ENCODE results near the gene VENTX.

The VENTX gene, protein sequence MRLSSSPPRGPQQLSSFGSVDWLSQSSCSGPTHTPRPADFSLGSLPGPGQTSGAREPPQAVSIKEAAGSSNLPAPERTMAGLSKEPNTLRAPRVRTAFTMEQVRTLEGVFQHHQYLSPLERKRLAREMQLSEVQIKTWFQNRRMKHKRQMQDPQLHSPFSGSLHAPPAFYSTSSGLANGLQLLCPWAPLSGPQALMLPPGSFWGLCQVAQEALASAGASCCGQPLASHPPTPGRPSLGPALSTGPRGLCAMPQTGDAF

DNA sequence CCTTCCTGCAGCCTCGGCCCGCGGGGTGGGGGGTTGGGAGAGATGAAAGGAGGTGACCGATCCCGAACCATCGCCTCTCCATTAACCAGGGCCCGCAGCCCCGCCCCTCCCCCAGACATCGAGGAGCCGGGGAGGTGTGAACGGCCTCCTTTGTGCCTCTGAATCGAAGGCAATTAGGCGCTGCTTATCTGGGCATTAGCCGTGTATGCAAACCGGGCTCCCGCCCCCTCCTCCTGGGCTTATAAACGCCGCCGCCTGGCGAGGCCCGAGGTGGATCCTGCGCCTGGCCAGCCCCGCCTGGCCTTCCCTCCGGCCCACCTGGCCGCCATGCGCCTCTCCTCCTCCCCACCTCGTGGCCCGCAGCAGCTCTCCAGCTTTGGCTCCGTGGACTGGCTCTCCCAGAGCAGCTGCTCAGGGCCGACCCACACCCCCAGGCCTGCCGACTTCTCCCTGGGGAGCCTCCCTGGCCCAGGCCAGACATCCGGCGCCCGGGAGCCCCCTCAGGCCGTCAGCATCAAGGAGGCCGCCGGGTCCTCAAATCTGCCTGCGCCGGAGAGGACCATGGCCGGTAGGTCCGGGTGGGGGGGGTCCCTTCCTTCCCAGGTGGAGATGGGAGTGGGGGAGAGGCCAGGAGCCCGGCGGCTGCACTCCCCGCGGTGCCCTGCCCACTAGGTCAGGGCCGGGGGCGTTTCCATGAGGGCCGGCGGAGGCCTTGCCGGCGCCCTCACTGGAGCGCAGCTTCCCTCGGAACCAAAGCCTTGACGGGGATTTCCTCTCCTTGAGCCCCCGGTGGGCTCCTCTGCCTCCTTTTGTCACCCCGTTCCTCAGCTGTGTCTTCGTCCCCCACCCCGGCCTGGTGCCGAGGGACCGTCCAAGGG is at the start of gene VENTX:
VENTX (plus strand) TSS at position 268 of the 878 bp plus-strand sequence; CDS start at position 328, 60 bp downstream.
- no peak for DNase-seq

DNA sequence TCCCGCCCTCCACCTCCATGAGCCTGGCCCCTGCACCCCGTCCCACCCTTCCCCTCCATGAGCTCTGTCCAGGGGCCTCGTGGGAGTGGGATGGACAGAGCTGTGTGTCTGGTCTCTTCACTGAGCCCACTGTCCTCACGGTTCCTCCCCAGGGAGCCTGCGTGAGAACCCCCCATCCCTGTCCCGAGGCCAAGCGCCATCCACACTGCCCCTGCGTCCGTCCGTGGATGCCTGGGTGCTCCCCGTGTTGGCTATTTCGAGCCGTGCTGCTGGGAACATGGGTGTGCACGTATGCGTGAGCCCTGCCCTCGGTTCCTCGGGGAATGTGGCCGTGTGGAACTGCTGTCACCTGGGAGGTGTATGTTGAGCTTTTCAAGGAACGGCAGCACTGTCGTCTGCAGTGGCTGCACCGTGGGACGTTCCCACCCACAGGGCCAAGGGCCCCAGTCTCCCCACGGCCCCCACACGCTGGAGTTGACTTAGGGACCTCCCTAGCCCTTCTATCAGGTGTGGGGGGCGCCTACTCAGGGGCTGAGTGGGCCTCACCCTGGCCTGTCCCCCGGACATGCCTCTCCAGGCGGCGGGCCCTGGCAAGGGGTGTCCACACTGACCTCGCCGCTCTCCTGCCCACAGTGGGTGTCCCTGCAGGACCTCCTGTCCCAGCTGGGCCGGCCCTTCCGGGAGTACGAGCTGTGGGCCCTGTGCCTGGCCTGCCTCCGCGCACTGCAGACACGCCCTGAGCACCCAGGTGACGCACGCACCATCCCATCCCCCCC is 49.6 kb upstream of the VENTX start:
- no peak for DNase-seq

DNA sequence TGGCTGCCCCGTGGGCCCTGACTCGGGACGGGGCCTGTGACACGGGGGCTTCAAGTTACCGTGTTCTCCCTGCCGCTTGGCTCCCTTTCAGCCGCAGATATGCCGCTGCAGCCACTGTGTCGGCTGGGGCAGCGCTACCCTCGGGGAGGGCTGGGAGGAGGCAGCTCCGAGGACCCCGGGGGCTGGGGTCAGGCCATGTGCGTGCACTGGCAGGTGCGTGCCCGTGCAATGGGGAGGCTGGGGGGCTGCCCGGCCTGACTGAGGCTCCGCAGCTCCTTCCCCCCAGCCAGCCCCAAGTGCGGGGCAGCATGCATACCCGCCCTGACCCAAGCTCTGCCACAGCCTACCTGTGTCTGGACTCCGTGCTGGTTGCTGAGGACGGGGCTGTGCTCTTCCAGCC is 48.4 kb upstream of the VENTX start:
- DNase-seq, result no peak

DNA sequence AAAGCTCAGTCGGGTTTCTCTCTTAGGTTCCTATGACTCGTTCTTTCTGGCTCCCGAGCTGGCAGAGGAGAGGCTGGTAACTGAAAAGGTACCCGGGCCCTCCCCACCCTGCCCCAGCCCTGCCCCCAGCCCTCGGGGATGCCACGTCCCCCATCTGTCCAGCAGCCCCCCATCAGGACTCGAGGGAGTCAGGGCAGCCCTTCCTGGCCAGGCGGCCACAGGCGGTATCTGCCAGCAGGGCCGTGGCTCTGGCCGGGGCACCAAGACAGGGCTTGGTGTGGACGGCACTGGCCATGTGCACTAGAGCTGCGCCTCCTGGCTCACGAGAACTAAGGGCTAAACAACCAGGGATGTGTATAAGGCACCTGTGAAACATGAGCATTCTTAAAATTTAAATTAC is 47.9 kb upstream of the VENTX start:
- DNase-seq, result no peak

DNA sequence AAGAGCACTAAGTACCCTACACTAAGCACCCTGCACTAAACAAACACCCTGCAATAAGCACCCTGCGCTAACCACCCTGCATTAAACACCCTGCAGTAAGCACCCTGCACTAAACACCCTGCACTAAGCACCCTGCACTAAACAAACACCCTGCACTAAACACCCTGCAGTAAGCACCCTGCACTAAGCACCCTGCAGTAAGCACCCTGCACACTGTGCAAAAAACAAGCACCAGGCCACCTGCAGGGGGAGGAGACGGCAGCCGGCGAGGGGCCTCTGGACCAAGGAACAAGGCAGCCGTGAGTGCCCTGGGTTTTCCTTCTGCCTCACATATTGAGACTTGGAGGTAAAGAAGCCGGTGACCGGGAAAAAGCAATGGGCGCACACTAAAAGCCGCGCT is 47.4 kb upstream of the VENTX start:
- DNase-seq, result no peak

DNA sequence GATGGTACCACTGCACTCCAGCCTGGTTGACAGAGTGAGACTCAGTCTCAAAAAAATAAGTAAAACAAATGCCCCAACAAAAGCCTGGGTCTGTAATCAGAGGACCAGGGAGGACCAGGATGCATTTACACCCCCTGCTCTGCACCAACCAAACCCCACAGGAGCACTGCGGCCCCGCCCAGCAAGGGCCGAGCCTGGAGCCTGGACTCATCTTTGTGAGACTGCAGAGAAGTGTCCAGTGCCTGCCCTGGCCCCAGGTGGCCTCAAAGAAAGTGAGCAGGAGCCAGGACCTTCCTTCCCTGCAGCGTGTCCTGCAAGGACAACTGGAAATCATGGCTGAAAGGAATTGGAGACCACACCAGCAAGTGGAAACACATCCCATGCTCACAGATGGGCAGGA is 46.0 kb upstream of the VENTX start:
- no peak for DNase-seq

DNA sequence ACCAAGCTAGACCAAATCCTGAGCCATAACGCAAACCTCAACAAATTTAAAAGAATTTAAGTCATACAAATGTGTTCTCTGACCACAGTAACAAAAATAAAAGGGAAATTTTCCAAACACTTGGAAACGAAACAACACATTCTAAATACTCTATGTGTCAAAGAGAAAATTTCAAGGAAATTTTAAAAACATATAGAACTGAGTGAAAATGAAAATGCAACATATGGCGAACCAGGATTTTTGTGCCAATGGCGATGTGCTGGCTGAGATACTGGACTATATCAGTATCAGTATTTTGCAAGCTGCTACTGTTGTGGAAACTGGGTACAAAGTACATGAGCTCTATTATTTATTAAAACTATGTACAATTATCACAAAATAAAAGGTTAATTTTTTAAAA is 43.5 kb upstream of the VENTX start:
- no peak for DNase-seq

DNA sequence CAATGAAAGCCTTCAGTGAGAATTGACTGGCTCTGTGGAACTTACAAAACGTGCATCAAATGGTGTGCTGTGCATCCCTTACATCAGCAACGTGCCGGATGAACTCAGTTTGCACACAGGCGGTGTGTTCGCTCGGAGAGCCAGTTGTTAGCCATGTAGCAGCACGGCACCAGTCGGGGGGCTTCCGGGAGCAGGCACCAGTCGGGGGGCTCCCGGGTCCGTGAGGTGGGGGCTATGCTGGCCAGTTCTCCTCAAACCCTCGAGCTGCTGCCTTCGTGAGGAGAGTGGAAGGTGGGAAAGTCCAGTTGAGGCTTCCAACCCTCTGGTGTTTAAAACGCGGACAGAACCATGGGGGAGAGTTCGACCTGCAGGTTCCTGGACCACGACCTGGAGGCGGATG is 42.6 kb upstream of the VENTX start:
- DNase-seq, result no peak

DNA sequence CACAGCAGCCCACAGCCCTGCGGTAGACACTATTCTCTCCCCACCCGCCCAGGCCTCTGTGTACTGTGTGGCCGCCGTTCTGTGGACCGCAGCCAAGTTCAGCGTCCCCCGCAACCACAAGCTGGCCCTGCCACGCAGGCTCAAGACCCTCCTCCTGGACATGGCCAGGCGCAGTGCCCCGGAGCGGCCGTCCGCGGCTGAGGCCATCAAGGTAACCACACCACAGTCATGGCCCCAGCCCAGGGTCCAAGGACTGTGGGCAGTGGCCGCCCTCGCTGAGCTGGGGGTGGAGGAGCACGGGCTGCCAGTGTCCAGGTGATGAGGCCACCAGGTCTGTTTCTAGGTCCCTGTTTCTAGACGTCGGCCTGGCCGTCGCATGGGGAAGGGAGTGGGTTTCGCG is 42.0 kb upstream of the VENTX start:
- no peak for DNase-seq

DNA sequence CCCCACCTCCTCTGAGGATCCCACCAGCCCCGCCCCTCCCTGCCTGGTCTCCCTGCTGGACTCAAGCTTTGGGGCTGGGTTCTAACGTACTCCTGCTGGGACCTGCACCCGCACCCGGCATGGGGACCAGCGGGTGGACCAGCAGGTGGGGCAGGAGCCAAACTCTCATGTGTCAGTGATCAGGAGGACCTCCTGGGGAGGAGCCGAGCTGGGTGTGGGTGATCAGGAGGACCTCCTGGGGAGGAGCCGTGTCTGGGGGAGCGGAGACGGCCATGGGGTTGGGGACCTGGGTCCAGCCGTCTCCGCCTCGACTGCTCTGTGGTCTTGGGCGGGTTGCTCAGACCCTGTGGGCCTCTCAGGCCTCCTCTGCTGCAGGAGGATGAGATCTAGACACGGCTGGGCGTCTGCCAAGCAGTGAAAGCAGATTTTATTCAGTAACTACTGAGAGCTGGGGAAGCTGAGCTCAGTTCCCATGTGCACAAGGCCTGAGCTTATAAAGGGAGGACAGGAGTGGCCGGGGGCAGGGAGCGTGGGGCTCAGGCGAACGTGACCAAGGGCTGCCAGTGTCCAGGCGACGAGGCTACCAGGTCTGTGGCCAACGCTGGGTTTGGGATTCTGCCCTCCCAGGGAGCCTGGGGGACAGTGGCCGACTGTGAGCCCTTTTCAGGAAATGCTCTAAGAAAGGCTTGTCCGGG is 41.3 kb upstream of the VENTX start:
- no peak for DNase-seq

DNA sequence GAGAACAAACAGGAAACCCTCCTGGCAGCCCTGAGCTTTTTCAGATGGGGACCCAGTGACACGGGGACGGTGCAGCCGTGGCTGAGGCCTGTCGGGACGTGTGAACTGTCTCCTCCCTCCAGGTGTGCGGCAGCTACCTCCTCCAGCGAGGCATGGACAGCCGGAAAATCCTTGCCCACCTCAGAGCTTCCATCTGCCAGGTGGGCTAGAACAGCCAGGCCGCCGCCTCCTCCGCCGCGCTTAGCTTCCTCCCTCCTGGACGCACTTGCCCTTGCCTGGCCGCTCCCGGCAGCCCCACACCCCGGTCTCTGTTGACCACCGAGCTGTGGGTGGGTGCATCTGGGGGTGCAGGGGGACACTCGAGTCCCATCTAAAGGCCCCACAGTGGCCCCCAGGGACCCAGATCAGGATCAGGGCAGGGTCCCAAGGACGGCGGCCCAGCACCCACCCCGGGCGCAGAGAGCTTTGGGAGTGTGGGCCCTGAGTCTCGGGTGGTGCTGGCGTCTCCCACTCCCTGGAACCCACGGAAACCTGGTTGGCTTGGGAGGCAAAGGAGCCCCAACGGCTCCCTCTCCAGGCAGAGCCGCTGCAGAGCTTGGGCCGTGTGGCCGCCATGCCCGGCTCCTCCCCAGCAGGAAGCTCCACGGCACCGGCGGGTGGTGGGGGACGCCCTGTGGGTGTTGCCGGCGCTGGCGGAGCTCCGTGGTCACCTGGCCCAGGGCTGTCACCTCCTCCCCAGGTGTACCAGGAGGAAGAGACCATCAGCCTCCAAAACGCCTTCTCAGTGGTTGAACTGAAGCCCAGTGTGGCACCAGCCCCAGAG is 40.5 kb upstream of the VENTX start:
- no peak for DNase-seq

DNA sequence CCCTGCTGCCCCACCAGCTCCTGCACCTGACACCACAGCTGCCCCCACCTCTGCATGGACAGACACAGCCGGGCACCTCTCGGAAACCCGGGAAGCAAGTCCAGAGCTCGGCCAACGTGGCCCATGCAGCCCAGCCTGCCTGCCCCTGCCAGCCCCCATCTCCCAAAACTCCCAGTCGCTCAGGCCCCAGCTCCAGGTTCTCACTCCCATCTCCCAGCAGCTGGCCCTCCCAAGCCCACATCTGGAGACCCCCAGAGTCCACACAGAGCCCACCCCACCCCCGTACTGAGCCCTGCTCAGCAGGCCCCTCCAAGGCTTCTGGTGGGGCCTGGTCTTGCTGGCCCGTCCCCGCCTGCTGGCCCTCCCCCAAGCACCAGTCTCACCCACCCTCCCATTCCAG is 39.9 kb upstream of the VENTX start:
- no peak for DNase-seq

DNA sequence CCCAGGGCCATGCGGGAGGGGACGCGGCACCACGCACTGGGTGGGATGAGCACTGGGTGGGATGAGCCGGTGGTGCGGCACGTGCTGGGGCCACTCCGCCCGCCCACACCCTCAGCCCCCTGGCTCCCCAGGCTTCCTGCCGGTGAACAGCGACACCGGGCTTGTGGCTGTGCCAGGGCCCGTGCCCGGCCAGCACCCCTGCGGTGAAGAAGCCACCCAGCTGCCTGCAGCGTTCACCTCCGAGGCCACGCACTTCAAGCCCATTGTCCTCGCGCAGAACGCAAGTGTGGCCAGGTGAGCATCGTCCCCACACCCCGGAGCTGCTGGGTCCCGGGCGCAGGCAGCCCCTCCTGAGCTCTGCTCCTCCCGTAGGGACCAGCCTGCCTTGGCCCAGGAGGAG is 39.4 kb upstream of the VENTX start:
- DNase-seq, result no peak

DNA sequence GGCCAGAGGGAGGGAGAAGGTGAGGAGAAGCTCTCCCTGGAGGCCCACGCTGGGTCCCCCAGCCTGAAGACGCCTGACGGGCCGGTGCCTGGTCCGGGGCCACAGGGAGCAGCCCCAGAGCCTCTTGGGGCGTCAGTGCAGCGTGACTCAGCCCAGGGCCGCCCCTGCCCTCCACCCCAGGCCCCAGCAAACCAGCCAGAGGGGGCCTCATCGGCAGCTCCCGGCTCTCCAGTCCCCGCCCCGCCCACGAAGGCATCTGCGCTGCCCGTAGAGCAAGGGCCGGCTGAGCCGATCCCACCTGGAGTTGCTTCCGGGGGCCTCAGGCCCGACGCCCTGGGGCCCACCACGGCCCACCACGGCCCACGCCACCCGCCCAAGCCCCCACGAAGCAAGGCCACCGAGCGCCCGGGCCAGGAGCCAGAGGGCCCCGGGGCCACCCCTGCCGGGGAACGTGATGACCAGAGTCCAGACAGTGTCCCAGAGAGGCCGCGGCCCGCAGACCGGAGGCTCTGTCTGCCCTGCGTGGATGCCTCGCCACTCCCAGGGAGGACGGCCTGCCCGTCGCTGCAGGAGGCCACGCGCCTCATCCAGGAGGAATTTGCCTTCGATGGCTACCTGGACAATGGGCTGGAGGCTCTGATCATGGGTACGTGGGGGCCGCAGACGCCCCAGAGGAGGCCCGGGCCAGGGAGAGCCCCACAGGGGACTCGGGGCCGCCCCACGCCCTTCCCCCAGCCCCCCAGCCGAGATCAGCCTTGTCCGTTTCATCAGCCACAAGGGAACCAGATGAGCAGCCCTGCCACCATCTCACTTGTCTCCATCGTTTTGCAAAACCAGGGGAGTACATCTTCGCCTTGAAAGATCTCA is 38.8 kb upstream of the VENTX start:
- no peak for DNase-seq

DNA sequence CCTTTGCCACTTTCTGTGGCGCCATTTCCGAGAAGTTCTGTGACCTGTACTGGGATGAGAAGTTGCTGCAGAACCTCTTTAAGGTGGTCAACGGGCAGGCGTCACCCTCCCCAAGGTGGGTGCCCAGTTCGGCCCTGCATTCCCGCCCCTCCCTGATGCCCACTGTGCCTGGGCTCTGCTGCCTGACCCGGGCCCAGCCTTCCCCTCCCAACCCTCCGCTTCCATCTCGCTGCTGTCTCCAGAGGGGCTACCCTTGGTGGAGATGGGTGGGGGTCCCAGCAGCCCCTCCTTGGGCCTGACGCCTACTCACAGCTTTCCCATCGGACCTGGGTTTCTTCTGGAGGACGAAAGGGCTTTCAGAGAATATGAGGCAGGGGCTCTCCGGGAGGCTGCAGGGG is 38.2 kb upstream of the VENTX start:
- DNase-seq, result no peak

DNA sequence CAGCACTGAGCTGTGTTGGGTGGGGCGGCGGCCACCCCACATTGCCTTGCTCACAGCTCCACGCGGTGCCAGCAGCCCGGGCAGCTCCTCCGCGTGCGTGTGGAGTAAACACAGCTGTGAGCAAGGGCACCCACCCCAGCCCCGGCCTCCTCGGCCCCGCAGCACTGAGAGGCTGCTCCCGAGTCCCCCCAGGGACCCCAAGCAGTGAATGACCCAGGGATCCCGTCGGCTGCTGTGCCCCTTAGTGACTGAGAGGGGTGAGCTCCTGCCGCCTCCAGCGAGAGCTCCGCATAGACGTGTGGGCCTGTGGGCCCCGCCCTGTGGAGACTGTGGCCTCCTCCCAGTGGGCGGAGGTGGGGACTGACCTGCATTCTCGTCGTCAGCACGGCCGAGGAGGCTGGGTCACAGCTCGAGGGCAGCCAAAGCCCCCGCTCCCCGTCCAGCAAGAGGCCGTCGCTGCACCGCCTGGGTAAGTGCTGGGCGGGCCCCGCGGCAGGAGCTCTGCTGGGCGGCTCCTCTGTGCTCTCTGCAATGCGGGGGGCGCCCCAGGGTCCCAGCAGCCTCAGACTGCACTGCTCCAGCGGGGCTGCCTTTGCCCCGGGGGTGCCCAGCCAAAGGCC is 37.6 kb upstream of the VENTX start:
- DNase-seq, result no peak

DNA sequence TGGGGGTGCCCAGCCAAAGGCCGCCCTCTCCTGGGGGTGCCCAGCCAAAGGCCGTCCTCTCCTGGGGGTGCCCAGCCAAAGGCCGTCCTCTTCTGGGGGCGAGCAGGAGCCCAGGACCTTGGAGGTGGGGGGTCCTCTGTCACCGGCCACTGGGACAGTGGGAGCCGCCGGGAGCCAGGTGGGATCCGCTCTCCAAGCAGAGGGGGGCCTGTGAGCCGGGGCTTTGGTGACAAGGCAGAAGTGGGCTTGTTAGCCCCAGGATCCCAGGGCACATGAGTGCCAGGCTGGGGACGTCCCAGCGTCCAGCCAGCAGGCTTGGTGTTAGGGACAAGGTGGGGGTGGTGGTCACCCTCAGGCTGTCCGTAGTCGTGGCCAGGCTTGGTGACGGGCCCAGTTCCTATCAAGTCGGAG is 37.0 kb upstream of the VENTX start:
- DNase-seq, result no peak

DNA sequence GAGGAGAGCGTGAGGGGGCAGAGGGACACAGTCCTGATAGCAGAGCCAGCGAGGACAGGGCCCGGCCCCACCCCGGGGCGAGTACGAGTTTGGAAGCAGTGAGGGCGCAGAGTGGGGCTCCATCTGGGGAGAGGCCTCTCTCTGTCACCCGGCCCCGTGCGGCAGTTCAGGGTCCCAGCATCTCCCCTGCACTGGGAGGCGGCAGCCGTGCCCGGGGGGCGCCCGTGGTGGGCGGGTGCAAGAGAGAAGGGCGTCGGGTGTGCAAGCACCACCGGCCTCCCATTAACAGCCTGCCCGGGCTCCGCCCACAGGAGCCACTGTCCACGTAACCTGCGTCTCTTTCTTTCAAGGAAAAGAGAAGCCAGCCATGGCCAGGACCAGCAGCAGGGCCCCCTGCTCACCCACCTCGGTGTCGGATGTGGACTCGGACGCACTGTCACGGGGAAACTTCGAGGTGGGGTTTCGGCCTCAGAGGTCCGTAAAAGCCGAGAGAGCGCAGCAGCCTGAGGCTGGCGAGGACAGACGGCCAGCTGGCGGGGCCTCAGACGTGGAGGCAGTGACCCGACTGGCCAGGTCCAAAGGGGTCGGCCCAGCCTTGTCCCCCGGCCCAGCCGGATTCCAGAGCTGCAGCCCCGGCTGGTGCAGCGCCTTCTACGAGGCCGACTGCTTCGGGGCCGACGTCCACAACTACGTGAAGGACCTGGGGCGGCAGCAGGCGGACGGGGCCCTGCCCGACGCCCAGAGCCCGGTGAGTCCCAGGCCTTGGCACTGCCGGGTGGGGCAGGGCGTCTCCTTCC is 36.3 kb upstream of the VENTX start:
- no peak for DNase-seq

DNA sequence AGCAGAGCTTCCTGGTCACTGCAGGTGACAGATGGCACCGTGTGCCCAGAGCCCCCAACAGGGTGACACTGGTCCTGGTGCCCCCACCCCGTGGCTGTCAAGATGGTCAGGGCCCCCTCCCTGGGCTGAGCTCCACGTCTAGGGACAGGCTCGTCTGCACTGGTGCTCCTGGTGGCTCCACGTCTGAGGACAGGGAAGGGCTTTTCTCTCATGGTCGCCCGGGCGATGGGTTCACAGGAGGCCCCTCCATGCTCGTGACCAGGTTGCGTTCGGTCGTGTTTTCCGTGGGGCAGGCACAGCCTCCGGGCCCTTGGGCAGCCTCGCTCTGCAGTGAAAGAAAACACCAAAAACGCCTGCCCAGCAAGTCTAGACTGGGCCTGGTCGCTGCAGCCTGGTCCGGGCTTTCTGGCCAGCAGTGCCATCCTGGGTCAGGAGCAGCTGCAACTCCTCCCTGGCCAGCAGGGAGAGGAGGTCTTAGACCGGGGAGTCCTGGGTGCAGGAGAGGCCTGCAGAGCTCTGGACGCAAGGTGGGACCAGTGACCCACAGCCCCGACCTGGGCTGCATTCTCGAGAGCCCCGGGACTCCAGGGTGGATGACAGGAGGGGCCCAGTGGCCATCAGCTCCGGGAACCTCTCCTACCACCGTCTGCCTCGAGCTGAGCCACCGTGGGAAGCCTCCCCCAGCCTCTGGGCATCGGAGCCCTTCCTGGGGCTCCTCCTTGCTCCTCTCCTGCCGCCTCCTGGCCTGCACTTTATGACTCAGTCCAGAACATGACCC is 35.5 kb upstream of the VENTX start:
- no peak for DNase-seq
